Panc1 (cell line): ENCODE measurements around the gene HOATZ. TPM values are rescaled to one million over a fixed set of nuclear protein-coding genes. Genes with fewer than 3 reads are reported as not detected.

Experiments
- ATAC-seq: fragments of 200-7000 bp; cut with Tn5 transposase; 2 replicates; pipeline ENCODE4 v1.9.1; 2020; ENCODE audit warnings: mild to moderate bottlenecking, moderate library complexity
- BruUV-seq: library from RNA; stranded (reverse); fragments of 400-500 nt; replicated peaks from 2 replicates; lab custom pipeline; 2021; lab: Mats Ljungman, UMichigan
- CTCF ChIA-PET: fragments of 300-600 bp; sonication (Branson Sonifier 250); formaldehyde crosslinking; loops from one replicate; lab custom pipeline; 2022; ENCODE audit warnings: antibody characterized with exemption; lab: Charles Lee
- POLR2A ChIA-PET: fragments of 300-600 bp; sonication (Branson Sonifier 250); formaldehyde crosslinking; loops from one replicate; lab custom pipeline; 2022; ENCODE audit warnings: antibody characterized with exemption; lab: Charles Lee
- DNase-seq: peaks from one replicate; pipeline ENCODE4 v3.0.0-alpha.2; 2010; ENCODE audit warnings: low read depth, low spot score
- H3K27ac ChIP-seq: 2 replicates; pipeline ENCODE4 v1.5.1; 2011; ENCODE audit warnings: mild to moderate bottlenecking, low read length, inconsistent platforms
- H3K27me3 ChIP-seq: fragments of 200-500 bp; sonication (Bioruptor generic); 2 replicates; pipeline ENCODE4 v1.6.0; 2014; ENCODE audit warnings: low read length, inconsistent platforms; ENCODE audit not compliant: control insufficient read depth, insufficient read depth
- H3K36me3 ChIP-seq: fragments of 200-500 bp; sonication (Bioruptor generic); 2 replicates; pipeline ENCODE4 v1.5.1; 2014; ENCODE audit warnings: inconsistent platforms, mild to moderate bottlenecking, low read length, moderate library complexity; ENCODE audit not compliant: control insufficient read depth, insufficient read depth
- H3K4me1 ChIP-seq: 2 replicates; pipeline ENCODE4 v1.5.1; 2011; ENCODE audit warnings: inconsistent platforms, mild to moderate bottlenecking, low read length, moderate library complexity; ENCODE audit not compliant: control insufficient read depth, insufficient read depth
- H3K4me3 ChIP-seq, 2 experiments: 2 replicates each; pipeline ENCODE4 v1.5.1; 2011 to 2012; ENCODE audit warnings: low read depth in 2 of 2, low read length in 2 of 2, mild to moderate bottlenecking in 2 of 2, inconsistent platforms in 1 of 2, moderate library complexity in 1 of 2
- H3K9me3 ChIP-seq: fragments of 200-500 bp; sonication (Bioruptor generic); 2 replicates; pipeline ENCODE4 v1.5.1; 2014; ENCODE audit warnings: low read depth, mild to moderate bottlenecking, inconsistent platforms, low read length, moderate library complexity; ENCODE audit not compliant: control insufficient read depth, insufficient read depth
- CTCF ChIP-seq: fragments of 450-650 bp; IDR thresholded peaks from 2 replicates; pipeline ENCODE4 v1.5.1; 2017; ENCODE audit warnings: mild to moderate bottlenecking
- POLR2AphosphoS5 ChIP-seq: IDR thresholded peaks from 2 replicates; pipeline ENCODE4 v1.6.1; 2012; ENCODE audit warnings: mild to moderate bottlenecking, low read depth, low read length, moderate library complexity
- REST ChIP-seq, 2 experiments: IDR thresholded peaks; 2 replicates each; pipeline ENCODE4 v1.6.1; 2011 to 2012; ENCODE audit warnings: low read depth in 2 of 2, control low read depth in 1 of 2, low read length in 1 of 2, mild to moderate bottlenecking in 1 of 2, moderate library complexity in 1 of 2; ENCODE audit not compliant: insufficient read depth in 1 of 2
- SIN3A ChIP-seq: IDR thresholded peaks from 2 replicates; pipeline ENCODE4 v1.6.1; 2012; ENCODE audit warnings: low read depth, mild to moderate bottlenecking, low read length, moderate library complexity, borderline replicate concordance; ENCODE audit not compliant: insufficient read depth
- TCF7L2 ChIP-seq: IDR thresholded peaks from 2 replicates; pipeline ENCODE4 v1.6.1; 2011; ENCODE audit warnings: mild to moderate bottlenecking, low read depth, low read length, inconsistent platforms
- in situ Hi-C: cut with HindIII; loops from 2 replicates; pipeline ENCODE4 v1.10.0; 2016; ENCODE audit warnings: low sequenced_read_pairs, low pct_unique_long_range_greater_than_20kb
- intact Hi-C: fragments of 100-400 bp; cut with micrococcal nuclease; formaldehyde crosslinking; loops from one replicate; pipeline ENCODE4 v1.10.0; 2022; ENCODE audit not compliant: unreplicated experiment
- total RNA-seq: library from RNA; stranded (reverse); gene quantifications from one replicate; pipeline ENCODE4 v1.2.1, GENCODE V29; 2021; ENCODE audit not compliant: unreplicated experiment

HOATZ gene
- total RNA-seq, 1 experiment from 2014 or later, result not detected

GRCh38 chr11:111490496-111490895 is 24.1 kb upstream of the HOATZ start:
- TF ChIP-seq POLR2AphosphoS5, result no peak
- no peak for TF ChIP-seq CTCF
- no peak for TF ChIP-seq SIN3A
- no peak for TF ChIP-seq TCF7L2
- TF ChIP-seq REST (IDR thresholded peaks at IDR 0.05; ENCODE audit: insufficient read depth in 1 of 2, low read depth in 2 of 2, low read length in 1 of 2), result no peak

GRCh38 chr11:111494040-111494439 is 20.5 kb upstream of the HOATZ start:
- Histone ChIP-seq H3K36me3 (no peaks in the 10 kb centered on the region), H3K27me3 (peaks cover 7% of the 10 kb centered on the region; the same call in 1 of the 2 replicates), H3K27ac (no peak overlapping the region), H3K4me1 (no peaks in the 10 kb centered on the region), H3K4me3 (no peak overlapping the region), H3K9me3 (no peaks in the 10 kb centered on the region)
- DNase-seq, result no peak
- no peak for ATAC-seq
- in situ Hi-C loops, result no loop called here
- BruUV-seq, result no TSS peak
- CTCF ChIA-PET, result no interaction called here
- POLR2A ChIA-PET, result no interaction called here
- intact Hi-C loops, result no loop called here
- TF ChIP-seq REST (IDR thresholded peaks at IDR 0.05; ENCODE audit: insufficient read depth in 1 of 2, low read depth in 2 of 2, low read length in 1 of 2) (no peak), SIN3A (no peak), TCF7L2 (no peak), POLR2AphosphoS5 (no peak), CTCF (no peak)

More at GRCh38 chr11:111490496-111490895, 24.1 kb upstream of the HOATZ start:
- CTCF ChIA-PET, result no interaction called here
- Histone ChIP-seq H3K4me1 (no peaks in the 10 kb centered on the region), H3K36me3 (no peaks in the 10 kb centered on the region), H3K27me3 (no peaks in the 10 kb centered on the region; the same call in 1 of the 2 replicates), H3K9me3 (no peaks in the 10 kb centered on the region), H3K4me3 (no peak overlapping the region), H3K27ac (no peak overlapping the region)
- ATAC-seq (no peak), DNase-seq (no peak)
- intact Hi-C loops, result no loop called here
- in situ Hi-C loops, result no loop called here
- no TSS peak for BruUV-seq
- POLR2A ChIA-PET, result interaction anchor here (0.7 kb wide), 1 partner anchor 52 kb away, joined by 4 read pairs; no protein-coding TSS in a partner anchor
